ENCODE results near the gene TEP1.
"Not testable (repeated sequence)": the region's sequence is repeated elsewhere in the genome, so short reads cannot be mapped to it uniquely, and the experiment has no call there.

Gene TEP1

DNA sequence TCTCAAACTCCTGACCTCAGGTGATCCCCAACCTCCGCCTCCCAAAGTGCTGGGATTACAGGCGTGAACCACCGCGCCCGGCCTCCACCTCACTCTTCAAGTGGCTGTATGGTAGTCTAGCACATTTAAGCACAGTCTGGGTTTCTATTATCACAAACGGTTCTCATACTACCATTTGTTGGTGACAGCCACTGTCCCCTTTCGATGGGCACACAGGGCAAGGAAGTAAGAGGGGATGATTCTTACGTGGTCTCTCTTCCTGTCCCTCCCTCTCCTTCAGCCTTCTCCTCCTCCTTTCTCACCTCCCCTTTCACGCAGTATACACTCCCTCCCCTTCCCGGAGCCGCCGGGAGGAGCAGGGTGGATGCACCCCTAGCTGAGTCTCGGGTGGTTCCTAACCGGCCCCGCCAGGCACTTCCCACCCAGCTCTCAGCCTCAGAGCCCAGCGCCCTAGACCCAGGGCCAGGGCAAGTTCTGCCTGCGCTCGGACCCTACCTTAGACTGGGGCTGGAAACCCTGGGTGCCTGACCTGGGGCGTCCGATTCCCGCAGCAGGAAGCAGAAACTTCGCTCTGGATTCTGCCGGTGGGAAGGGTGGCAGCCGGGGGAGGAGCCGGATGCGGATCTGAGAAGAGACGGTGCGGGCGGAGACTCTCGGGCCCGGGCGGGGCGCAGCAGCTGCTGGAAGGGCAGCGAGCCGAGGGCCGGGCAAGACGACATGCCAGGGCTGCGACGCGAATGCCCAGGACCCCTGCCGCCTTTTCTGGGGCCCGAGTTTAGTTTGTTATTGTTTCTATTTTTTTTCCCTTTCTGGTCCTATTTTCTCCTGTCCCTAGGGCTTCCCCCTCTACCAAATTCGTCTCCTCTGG lies at the start of gene TEP1:
TSS of gene TEP1 (minus strand) at position 626 of the 868 bp plus-strand sequence. CDS start 5,062 bp downstream, outside the sequence.
- DNase-seq: peak in 13 of 14 donors; percentile 24 to 83 (median 73)

DNA sequence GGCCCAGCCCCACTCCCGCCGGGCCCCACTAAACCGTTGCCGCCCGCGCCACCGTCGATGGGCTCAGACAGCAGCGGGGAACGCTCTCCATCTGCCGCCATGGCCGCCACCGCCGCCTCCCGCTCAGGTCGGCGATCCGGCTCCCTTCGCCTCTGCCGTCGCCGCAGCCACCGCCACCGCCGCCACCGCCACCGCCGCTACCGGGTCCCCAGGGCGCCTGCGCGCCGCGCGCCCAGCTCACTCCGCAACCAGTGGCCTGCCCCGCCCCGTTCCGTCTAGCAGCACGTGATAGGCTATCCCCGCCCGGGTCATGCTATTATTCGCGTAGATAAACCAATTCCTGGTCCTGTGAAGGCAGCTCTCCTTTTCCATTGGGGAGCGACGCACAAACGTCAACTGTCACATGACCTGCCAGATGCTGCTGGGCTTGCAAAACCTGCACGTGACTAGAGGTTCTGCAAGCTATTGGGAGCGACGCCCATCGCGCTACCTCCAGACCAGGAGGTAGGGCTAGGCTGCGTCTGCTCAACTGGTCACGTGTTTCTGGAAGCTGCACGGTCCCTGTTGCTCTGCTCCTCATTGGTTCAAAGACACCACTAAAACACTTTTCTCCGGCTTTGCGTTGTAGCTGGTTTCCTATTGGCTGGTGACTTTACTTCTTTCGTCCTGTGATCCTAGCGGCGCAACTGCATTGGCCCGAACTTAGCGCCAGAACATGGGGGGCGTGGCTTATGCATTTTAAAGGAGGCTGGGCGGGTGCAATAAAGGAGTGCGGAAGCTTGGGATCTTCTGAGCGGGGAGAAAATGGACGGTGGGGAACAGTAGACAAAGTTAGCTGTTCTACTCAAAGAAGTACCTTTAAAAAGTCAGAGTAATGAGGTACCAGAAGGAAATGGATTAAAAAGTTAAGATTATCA lies 48.2 kb upstream of the TEP1 start, which contains the start of gene PIP4P1:
TSS of gene PIP4P1 (minus strand) at position 210 of the 917 bp plus-strand sequence. CDS start at position 101, 109 bp downstream.
- peak; percentile 95 to 100 (median 99) for DNase-seq

DNA sequence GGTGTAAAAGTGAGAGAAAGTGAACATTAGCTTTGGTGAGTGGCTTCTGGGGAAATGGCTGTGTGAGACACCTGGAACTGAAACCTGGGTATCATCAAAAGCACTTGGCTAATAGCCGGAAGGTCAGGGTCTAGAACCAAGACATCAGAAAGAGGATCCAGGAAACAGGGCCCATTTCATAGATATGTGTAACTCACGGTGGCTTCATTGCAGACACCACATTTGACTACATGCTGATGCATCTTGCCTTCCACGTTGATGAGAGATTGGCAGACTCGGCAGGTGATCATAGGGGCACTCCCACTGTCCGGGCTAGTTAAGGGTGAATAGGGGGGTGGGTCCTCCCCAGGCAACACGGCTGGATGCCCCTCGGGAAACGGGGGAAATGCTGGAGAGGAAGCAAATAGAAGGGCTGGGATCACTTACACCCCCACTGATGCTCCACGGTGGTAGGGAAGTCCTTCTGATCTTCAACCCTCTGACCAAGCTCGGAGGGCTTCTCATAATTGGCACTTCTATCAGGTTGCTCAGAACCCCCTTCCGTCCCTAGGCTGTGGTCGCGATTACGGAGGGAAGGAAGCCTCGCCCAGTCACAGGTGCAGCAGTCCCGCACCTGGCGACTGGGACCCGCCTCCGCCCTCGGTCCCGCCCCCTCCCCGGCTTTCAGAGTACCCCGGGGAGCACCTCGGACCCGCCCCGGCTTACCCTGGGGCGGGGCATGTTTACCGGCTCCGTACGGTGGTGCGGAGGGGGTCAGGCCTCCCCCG lies 47.3 kb upstream of the TEP1 start:
- no peak for DNase-seq

DNA sequence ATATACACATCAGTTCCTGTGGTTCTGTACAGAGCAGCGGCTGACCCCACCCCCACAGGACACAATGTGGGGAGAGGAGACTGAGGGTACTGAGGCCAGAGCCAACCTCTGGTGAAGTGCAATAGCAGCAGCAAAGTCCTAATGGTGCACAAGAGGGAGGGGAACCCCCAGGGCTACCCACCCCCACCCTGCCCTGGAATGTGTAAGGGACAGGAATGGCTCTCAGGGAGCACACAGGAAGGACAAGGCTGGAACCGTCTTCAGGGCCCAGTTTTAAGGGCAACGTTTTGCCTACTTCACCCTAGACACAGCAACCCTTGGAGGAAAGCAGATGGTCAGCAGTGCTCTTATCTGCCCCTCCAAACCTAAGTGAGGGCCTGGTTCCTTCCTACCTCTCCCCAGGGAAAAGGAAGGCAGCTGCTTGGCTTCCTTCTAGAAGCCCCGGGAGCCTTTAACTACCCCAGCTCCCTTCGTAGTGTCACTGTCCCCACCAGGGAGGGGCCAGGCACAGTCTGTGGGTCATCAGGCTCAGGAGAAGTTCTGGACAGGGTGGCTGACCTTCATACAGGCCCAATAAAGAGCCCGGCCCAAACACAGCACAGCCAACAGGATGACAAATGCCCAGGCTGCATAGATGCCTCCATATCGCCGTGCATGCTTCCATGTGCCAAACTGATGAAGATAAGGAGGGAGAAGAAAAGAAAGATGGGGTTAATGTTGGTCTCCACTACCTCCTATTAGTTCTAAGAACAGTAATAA lies 44.9 kb upstream of the TEP1 start:
- no peak for DNase-seq

DNA sequence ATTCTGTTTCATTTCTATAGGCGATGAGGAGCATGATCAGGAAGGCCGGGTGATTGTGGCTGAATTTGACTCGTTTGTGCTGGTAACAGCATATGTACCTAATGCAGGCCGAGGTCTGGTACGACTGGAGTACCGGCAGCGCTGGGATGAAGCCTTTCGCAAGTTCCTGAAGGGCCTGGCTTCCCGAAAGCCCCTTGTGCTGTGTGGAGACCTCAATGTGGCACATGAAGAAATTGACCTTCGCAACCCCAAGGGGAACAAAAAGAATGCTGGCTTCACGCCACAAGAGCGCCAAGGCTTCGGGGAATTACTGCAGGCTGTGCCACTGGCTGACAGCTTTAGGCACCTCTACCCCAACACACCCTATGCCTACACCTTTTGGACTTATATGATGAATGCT lies 43.7 kb upstream of the TEP1 start:
- DNase-seq: peak in 1 of 14 donors; percentile 35

DNA sequence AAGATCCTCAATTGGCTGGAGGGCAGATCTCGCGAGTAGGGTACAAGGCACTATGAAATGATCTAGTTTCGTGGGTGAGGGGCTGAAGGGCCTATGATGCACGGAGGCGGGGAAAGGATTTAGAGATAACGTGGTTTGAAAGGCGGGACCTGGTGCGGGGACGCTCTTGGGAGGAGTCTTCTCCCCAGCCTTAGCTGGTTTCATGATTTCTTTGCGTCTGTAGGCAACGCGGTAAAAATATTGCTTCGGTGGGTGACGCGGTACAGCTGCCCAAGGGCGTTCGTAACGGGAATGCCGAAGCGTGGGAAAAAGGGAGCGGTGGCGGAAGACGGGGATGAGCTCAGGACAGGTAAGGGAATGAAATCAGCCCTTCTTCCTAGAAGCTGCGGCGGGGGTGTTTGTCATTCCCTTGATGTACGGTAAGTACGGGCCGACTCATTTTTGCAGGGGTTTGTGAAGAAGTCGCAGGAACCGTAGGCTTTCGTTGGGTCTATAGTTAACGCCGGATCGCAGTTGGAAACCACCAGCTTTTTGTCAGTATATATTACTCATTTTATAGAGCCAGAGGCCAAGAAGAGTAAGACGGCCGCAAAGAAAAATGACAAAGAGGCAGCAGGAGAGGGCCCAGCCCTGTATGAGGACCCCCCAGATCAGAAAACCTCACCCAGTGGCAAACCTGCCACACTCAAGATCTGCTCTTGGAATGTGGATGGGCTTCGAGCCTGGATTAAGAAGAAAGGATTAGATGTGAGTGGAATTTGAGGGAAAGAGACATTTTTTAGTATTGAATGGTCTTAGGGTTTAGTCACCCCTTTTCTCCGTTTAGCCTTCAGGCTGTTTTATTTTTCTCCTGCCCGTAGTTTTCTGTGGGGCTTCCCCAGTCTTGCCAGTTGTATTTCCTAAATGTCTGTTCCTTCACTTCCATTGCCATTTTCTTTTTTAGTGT lies 42.3 kb upstream of the TEP1 start:
- peak in 2 of 14 donors; percentile 30 to 42 for DNase-seq

DNA sequence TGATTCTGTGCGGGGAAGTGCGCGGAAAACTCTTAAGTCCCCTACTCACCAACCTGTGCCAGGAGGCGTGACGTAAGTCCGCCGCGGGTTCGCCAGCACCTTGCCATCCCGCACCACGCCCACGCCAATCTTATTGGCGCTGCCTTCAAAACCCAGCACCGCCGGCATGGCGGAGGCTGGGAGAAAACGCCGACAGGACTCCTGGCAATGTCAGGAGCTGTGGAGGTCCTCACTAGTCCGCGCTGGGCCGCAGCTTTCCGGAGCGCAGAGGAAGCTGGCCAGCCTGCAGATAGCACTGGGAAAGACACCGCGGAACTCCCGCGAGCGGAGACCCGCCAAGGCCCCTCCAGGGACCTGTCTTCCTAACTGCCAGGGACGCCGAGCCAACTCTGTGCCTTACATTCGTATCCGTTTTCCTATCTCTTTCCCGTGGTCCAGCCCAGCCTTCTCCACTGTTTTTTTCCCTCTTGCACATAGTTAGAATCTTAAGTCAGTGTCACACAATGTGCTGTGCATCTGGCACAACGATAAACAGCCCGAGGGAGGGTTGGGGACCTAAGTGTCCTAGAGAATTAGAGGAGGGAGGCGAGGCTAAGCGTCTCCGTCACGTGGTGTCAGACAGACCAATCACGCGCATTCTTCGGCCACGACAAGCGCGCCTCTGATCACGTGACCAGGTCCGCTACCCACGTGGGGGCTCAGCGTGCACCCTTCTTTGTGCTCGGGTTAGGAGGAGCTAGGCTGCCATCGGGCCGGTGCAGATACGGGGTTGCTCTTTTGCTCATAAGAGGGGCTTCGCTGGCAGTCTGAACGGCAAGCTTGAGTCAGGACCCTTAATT lies 41.4 kb upstream of the TEP1 start, which contains the start of the genes APEX1 and OSGEP:
TSS of gene APEX1 (plus strand) at position 711 of the 839 bp plus-strand sequence. CDS start 420 bp downstream, outside the sequence.
TSS of gene OSGEP (minus strand) at position 297 of the 839 bp plus-strand sequence. CDS start at position 168, 129 bp downstream.
- peak; percentile 80 to 98 (median 97) for DNase-seq

DNA sequence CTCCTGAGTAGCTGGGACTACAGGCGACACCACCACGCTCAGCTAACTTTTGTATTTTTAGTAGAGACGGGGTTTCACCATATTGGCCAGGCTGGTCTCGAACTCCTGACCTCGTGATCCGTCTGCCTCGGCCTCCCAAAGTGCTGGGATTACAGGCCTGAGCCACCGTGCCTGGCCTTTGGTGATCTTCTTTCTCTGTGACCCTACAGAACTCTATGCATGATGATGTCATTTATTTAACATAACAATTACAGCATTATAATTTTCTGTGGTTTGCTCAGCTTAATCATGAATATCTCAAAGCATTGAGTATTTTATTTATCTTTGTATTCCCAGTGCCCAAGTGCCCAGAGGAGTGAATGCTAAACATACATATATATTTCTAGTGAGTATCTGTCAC lies 39.5 kb upstream of the TEP1 start:
- not testable (repeated sequence) for DNase-seq

DNA sequence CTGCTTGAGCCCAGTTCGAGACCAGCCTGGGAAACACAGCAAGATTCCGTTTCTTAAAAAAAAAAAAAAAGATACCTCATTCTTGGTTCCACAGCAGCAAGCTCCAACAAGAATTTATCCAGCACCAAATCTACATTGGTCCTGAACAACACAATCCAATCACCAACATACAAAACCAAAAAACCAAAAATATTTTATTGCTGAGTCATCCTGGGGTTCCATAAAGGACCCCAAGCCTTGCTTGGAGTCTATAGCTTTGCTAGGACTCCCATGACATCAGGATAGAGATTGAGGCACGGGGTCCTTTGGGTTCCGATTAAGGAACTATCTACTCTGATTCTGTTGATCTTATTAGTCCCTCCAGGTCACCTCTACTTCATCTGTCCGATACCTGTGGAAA lies 33.6 kb upstream of the TEP1 start:
- no peak for DNase-seq

DNA sequence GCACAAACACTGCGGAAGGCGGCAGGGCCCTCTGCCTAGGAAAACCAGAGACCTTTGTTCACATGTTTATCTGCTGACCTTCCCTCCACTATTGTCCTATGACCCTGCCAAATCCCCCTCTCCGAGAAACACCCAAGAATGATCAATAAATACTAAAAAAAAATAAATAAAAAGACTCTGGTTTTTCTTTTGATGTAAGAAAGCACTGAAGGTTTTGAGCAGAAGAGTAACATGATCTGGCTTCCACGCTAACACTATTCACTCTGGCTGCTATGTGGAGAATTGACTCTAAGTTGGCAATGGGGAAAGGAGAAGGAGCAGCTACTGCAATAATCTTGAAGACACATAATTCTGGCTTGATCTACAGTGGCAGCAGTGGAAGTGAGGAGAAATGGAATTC lies 30.3 kb upstream of the TEP1 start:
- not testable (repeated sequence) for DNase-seq

DNA sequence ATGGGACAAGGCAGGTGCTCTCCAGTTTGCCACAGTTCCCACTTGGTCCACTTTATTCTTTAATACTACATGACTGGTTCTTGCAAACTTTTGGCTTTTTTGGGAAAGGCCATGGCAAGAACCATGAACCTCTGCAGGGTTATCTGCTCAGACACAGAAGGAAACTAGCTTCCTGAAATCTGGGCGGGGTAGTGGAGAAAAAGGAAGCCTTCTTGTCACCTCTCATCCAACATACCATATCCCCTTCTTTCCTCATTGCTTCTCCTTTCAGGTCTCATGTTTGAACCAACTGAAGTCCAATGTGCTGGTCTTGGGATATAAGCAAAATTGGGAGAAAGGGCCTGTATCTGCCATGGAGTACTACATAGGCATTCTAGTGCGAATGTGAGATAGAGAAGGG lies 28.2 kb upstream of the TEP1 start:
- DNase-seq: no peak

DNA sequence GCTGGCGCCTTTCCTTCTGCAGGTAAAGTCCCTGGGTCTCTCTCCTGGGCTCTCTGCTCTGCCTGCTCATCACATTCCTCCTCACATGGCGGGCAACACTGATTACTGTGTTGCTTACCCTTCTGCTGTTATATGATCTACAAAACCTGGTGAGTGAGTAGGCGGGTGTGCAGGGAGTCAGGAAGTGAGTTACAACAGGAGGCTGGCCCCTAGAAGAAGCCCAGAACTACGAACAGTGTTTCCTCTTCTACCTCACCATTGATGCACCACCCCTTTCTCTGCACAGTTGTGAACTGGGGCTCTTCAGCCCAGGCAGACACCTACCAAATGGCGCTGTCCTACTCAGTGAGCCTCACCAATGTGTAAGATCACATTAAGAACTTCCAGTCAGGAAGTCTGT lies 27.6 kb upstream of the TEP1 start:
- DNase-seq: no peak

DNA sequence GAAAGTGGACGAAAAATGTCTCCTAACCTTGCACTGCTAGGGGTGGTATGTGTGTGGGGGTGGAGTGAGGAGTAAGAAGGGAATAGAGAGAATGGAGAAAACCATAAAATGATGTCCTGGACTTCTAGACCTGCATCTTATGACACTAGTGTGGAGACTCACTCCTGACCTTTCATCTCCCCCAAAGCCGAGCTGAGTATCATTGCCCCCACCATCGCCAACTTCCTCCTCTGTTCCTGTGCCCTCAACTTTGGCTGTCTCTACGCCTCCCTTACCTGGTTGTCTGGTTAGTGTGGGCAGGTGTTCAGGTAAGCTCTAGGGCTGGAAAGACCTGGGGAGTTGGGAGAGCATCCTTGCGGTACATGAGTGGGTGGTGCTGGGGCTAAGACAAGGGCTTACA lies 27.2 kb upstream of the TEP1 start:
- DNase-seq: no peak

DNA sequence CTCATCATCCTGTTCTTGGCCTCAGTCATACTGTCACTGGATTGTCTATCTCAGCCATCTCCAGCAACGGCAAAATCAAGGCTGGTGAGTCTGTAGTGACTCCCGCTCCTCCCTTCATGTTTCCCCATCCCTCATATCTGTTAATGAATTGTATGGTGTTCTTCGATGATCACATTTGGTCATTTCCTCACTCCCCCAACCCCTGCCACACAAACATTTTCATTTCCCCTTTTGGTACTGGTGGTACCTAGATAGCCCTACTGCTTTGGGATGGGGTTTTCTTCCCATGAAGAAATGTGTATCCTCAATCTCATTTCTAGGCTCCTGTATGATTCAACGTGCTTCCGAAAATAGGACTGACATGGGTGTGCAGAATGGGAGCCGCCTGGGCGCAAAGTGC lies 25.4 kb upstream of the TEP1 start:
- no peak for DNase-seq

DNA sequence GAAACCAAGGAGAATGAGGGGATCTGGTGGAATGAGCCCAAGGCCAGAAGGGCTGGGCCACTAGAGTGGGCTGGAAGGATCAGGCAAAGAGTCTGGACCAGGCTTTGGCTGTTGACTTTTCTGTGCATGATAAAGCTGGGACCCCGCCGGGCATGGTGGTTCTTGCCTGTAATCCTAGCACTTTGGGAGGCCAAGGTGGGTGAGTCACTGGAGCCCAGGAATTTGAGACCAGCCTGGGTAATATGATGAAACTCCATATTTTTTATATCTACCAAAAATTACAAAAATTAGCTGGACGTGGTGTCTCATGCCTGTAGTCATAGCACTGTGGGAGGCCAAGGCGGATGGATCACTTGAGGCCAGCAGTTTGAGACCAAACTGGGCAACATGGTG lies 23.1 kb upstream of the TEP1 start:
- DNase-seq: no peak

DNA sequence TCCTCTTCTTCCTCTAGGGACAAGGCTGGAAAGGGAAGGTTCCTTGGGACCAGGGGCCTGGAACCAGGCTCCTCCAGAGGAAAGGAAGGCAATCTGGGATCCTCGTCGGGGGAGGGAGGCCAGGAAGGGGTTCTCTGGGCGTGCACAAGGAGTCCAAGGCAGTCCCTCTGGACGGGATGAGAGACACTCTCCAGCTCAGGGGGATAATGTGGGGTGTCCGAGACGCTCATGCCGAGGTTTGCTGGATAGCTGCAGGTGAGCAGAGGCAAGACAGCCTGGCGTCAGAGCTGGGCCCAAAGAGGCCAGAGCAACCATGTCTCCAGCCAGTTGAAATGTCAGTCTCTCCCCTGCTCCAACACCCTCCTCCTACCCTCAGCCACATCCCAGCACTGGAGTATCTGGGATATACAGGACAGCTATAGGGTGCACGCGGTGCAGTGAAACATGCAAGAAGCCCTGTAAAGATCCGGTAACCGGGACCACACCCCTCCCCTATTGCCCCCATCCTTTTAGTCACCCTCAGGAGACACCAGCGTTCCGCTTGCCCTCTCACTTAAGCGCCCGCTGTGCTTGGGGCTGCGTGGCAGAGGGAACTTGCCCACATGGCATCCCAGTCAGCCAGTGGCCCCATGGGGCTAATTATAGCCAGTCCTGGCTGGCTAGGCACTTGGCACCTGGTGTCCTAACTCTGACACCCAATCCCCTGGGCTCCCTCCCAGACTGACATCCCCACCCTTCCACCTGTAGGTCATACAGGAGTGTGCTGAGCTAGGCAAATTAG lies 22.5 kb upstream of the TEP1 start, which contains the start of gene KLHL33:
TSS of gene KLHL33 (minus strand) at position 585 of the 781 bp plus-strand sequence. CDS start at position 230, 355 bp downstream.
- no peak for DNase-seq

DNA sequence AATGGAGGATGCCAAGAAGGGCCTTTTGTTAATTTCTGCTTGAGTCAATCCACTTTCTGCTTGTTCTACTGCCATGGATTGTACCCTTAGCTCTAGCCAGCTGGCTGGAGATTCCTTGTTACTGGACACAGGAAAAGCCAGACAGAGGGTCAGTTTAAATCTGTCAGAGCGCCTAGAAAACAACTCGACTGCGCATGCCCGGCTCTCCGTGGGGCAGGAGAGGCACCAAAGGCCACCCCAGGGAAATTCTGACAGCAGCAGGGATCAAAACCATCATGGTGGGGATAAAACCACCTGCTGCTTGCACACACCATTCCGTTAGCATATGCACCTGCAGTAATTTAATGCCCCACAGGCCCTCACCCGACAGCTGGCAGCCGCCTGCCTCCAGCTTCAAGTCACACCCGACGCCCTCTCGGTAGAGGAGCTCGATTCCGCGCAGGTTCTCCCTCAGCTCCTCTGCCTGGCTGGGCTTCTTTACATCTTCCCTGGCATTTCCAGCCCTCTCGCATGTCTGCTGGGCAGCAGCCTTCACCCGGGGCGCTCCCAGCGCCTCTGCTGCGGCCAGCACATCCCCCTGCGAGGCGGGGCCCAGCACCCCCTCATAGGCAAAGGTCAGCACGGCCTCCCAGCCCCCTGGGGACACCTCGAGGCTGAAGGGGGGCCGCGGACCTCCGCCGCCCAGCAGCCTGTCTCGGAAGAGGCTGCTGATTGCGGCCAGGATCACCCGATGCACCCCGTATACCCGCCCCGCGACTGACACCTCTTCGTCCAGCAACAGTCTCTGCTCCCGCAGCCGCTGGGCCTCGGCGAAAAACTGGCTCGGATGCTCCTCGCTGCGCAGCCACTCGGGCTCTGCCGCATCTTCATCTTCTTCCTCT lies 21.6 kb upstream of the TEP1 start:
- peak; percentile 14 to 99 (median 70) for DNase-seq

All from C1 segment of cervical spinal cord (tissue), 14 donors.